Breast epithelium (tissue), 4 donors: Measurements from ENCODE around the gene TMEM266. TPM values are rescaled to one million over a fixed set of nuclear protein-coding genes. Genes with fewer than 3 reads are reported as not detected.

Source experiments
- DNase-seq, 2 donors: peaks; one replicate each; pipeline ENCODE4 v3.0.0-alpha.2; 2019; ENCODE audit warnings: low spot score in 2 of 2
- H3K27ac ChIP-seq, 2 donors: fragments of 200-600 bp; sonication (generic) in 1 of 2; one replicate each; pipeline ENCODE4 v1.5.1; 2016 to 2019; ENCODE audit warnings: mild to moderate bottlenecking in 1 of 2
- H3K27me3 ChIP-seq, 2 donors: fragments of 200-600 bp; sonication (generic) in 1 of 2; one replicate each; pipeline versions ENCODE4 v1.5.1 to v1.6.0; 2017 to 2019; ENCODE audit warnings: control low read depth in 1 of 2, mild to moderate bottlenecking in 1 of 2
- H3K36me3 ChIP-seq: fragments of 200-600 bp; one replicate; pipeline ENCODE4 v1.5.1; 2019
- H3K4me1 ChIP-seq, 2 donors: fragments of 200-600 bp; sonication (generic); one replicate each; pipeline ENCODE4 v1.5.1; 2016 to 2019; ENCODE audit warnings: control low read depth in 1 of 2
- H3K4me3 ChIP-seq, 3 donors: fragments of 200-600 bp; sonication (generic); 1 replicate in 2 of 3; 2 replicates in 1 of 3; pipeline ENCODE4 v1.5.1; 2016 to 2019; ENCODE audit warnings: mild to moderate bottlenecking in 3 of 3, moderate library complexity in 2 of 3
- H3K9me3 ChIP-seq, 2 donors: fragments of 200-600 bp; sonication (generic) in 1 of 2; one replicate each; pipeline ENCODE4 v1.5.1; 2016 to 2019; ENCODE audit warnings: control low read depth in 1 of 2
- CTCF ChIP-seq, 3 donors: fragments of 450-650 bp; IDR thresholded peaks; one replicate each; pipeline ENCODE4 v1.5.1; 2016 to 2017; ENCODE audit warnings: antibody characterized with exemption in 3 of 3, mild to moderate bottlenecking in 3 of 3, moderate library complexity in 3 of 3
- POLR2A ChIP-seq: fragments of 450-650 bp; IDR thresholded peaks from one replicate; pipeline ENCODE4 v1.6.1; 2016; ENCODE audit warnings: antibody characterized with exemption, mild to moderate bottlenecking, moderate library complexity
- POLR2AphosphoS5 ChIP-seq, 3 donors: sonication (generic); formaldehyde crosslinking; IDR thresholded peaks; one replicate each; pipeline ENCODE4 v1.6.1; 2017; ENCODE audit warnings: antibody characterized with exemption in 3 of 3
- intact Hi-C: fragments of 100-400 bp; cut with DNase I; formaldehyde crosslinking; loops from one replicate; pipeline ENCODE4 v1.15.1; 2023; ENCODE audit warnings: low total_unique reads
- total RNA-seq, 3 donors: library from RNA; depleted of rRNA; stranded (reverse); fragments of >200 nt; gene quantifications; one replicate each; pipeline ENCODE4 v1.1.0, GENCODE V29; 2016

Gene TMEM266
- total RNA-seq, 3 donors from 2014 or later, result 0.29 to 0.32 TPM; not detected in 1

- Histone ChIP-seq H3K36me3 (no peaks in the 10 kb centered on the region), H3K9me3 (no peaks in the 10 kb centered on the region), H3K27ac (no peak overlapping the region), H3K4me1 (no peaks in the 10 kb centered on the region), H3K27me3 (peaks cover 0 to 12% of the 10 kb centered on the region in 2 donors), H3K4me3 (no peak overlapping the region)
- intact Hi-C loops, result no loop called here
- no peak for DNase-seq
- no peak for TF ChIP-seq POLR2AphosphoS5 (IDR thresholded peaks at IDR 0.05)
- TF ChIP-seq POLR2A, result no peak
- no peak for TF ChIP-seq CTCF (IDR thresholded peaks at IDR 0.05)
Observed at GRCh38 chr15:76179023-76179422, 119.2 kb downstream of the TMEM266 start.

- no peaks in the 10 kb centered on the region for H3K36me3 ChIP-seq
- H3K4me1 ChIP-seq, result no peaks in the 10 kb centered on the region
- no peak for DNase-seq
- H3K27me3 ChIP-seq, result peaks cover 0 to 12% of the 10 kb centered on the region in 2 donors
- H3K27ac ChIP-seq, result no peak overlapping the region
- intact Hi-C loops, result no loop called here
- no peaks in the 10 kb centered on the region for H3K9me3 ChIP-seq
- no peak for TF ChIP-seq POLR2A
- TF ChIP-seq CTCF (IDR thresholded peaks at IDR 0.05), result no peak
- TF ChIP-seq POLR2AphosphoS5 (IDR thresholded peaks at IDR 0.05), result no peak
- no peak overlapping the region for H3K4me3 ChIP-seq
Observed at GRCh38 chr15:76180321-76180720, 120.5 kb downstream of the TMEM266 start.

- DNase-seq, result no peak
- intact Hi-C loops, result no loop called here
- Histone ChIP-seq H3K4me1 (no peaks in the 10 kb centered on the region), H3K36me3 (no peaks in the 10 kb centered on the region), H3K4me3 (no peak overlapping the region), H3K27ac (no peak overlapping the region), H3K9me3 (no peaks in the 10 kb centered on the region), H3K27me3 (peaks cover 0 to 12% of the 10 kb centered on the region in 2 donors)
- TF ChIP-seq POLR2A, result no peak
- TF ChIP-seq POLR2AphosphoS5 (IDR thresholded peaks at IDR 0.05), result no peak
- TF ChIP-seq CTCF (IDR thresholded peaks at IDR 0.05), result no peak
Observed at GRCh38 chr15:76181705-76182107, 121.9 kb downstream of the TMEM266 start.

GRCh38 chr15:76183930-76184649 lies 124.3 kb downstream of the TMEM266 start:
- Histone ChIP-seq H3K36me3 (no peaks in the 10 kb centered on the region), H3K4me1 (no peaks in the 10 kb centered on the region)

More at GRCh38 chr15:76183930-76184649, 124.3 kb downstream of the TMEM266 start:
- no peak for TF ChIP-seq POLR2AphosphoS5 (IDR thresholded peaks at IDR 0.05)
- no peak for TF ChIP-seq POLR2A
- no peak for TF ChIP-seq CTCF (IDR thresholded peaks at IDR 0.05)
- DNase-seq, result no peak
- H3K27ac ChIP-seq, result no peak overlapping the region
- H3K4me3 ChIP-seq, result no peak overlapping the region
- no peaks in the 10 kb centered on the region for H3K9me3 ChIP-seq
- intact Hi-C loops, result no loop called here
- no peaks in the 10 kb centered on the region for H3K27me3 ChIP-seq
